ENCODE measurements around the gene COMTD1.
"Not testable (repeated sequence)": the region's sequence is repeated elsewhere in the genome, so short reads cannot be mapped to it uniquely, and the experiment has no call there.

The COMTD1 gene

GRCh38 chr10:75223507-75223906 is 12.2 kb downstream of the COMTD1 start:
- DNase-seq (ENCODE audit: low spot score), result peak; percentile 52

DNA sequence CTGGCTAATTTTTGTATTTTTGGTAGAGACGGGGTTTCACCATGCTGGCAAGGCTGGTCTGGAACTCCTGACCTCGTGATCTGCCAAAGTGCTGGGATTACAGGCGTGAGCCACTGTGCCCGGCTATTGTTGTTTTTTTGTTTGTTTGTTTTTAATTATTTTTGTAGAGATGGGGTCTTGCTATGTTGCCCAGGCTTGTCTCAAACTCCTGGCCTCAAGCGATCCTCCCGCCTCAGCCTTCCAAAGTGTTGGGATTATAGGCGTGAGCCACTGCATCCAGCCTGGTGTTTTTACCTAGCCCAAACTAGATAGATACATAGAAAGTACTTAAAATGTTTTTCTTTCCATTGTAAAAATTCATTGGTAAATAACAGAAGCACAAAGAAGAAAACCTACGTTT is 14.3 kb downstream of the COMTD1 start:
- not testable (repeated sequence) for DNase-seq (ENCODE audit: low spot score)

DNA sequence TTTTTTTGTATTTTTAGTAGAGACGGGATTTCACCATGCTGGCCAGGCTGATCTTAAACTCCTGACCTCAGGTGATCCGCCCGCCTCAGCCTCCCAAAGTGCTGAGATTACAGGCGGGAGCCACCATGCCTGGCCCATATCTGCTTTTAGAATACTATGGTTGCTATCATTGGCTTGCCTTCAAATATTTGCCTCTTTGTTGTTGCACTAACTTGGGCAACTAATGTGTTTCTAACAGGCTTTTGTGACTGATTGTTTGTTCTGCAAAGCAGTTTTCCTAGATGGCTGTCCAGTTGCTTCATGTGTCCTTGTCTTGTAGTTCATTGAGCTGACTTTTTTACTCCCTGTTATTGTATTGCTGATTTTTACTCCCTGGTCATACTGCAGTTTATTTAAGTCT is 15.5 kb downstream of the COMTD1 start:
- no peak for DNase-seq (ENCODE audit: low spot score)

- DNase-seq (ENCODE audit: low spot score), result no peak
Measured at GRCh38 chr10:75212343-75212742, 23.4 kb downstream of the COMTD1 start.

GRCh38 chr10:75211007-75211691 is 24.6 kb downstream of the COMTD1 start:
- peak; percentile 44 for DNase-seq (ENCODE audit: low spot score)

GRCh38 chr10:75210282-75211006 is 25.3 kb downstream of the COMTD1 start, which contains the start of gene VDAC2:
TSS of gene VDAC2 (plus strand) at chr10:75210796. CDS start at chr10:75211159, 363 bp downstream.
- DNase-seq (ENCODE audit: low spot score), result peak; percentile 95

DNA sequence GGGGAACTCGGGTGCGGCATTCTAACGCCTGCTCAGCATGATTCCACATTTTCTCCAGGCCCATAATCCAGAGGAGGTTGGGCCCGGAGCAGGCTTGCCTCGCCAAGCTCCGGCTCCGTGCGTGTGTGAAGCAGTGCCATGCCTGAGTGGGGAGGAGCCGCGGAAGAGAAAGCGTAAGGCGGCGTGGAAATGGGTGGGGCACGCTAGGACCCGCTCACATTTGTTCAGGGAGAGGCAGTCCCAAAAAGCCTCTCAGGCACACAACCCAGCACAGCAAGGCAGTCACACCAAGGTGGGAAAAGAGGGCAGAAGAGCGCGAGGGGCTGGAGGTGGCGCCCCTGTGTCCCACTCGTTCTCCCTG is 25.9 kb downstream of the COMTD1 start:
- peak; percentile 58 for DNase-seq (ENCODE audit: low spot score)

- no peak for DNase-seq (ENCODE audit: low spot score)
Measured at GRCh38 chr10:75209086-75209920, 26.5 kb downstream of the COMTD1 start.

GRCh38 chr10:75208181-75208580 is 27.6 kb downstream of the COMTD1 start:
- DNase-seq (ENCODE audit: low spot score), result no peak

DNA sequence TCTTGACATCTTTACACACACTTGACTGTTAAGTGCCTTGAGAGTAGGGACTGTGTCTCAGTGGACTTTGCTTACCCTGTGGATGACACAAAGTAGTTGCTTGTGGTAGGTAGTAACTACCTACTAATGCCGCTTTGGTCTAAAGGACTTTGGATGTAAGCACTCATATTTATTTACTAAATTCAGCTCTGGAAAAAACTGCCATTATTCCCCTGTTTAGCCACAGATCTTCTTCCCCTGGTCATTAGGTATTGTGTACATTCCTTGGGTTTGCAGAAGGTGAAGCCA is 28.0 kb downstream of the COMTD1 start:
- no peak for DNase-seq (ENCODE audit: low spot score)

GRCh38 chr10:75207079-75207856 is 28.5 kb downstream of the COMTD1 start:
- no peak for DNase-seq (ENCODE audit: low spot score)

GRCh38 chr10:75206638-75207037 is 29.1 kb downstream of the COMTD1 start:
- DNase-seq (ENCODE audit: low spot score), result not testable (repeated sequence)

DNA sequence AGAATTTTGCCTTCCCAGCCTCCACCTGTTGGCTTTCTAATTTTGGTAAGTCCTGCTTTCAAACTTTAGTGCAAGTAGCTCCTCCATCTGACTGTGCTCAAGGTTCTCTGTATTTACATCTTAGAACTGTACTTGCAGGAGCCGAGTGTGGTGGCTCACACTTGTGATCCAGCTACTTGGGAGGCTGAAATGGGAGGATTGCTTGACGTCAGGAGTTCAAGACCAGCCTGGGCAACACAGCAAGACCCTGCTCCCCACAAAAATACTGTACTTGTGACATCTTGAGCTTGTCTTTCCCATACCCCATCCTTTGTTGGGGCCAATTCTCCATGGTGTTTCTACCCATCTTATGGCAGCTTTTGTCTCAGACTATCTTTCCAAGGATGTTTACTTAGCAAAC is 29.8 kb downstream of the COMTD1 start:
- no peak for DNase-seq (ENCODE audit: low spot score)

DNA sequence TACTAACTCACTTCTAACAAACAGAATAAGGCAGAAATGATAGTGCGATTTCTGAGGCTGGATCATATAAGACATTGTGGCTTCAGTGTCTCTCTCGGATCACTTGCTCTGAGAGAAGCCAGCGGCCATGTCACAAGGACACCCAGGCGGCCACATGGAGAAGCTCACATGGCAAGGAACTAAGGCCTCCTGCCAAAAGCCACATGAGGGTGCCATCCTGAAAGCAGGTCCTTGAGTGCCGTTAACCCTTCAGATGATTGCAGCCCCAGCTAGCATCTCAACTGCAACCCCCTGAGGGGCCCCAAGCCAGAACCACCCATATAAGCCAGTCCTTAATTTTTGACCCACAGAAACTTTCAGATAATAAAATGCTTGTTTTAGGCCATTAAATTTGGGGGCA is 32.0 kb downstream of the COMTD1 start:
- no peak for DNase-seq (ENCODE audit: low spot score)

- not testable (repeated sequence) for DNase-seq (ENCODE audit: low spot score)
Measured at GRCh38 chr10:75203046-75203620, 32.6 kb downstream of the COMTD1 start.

DNA sequence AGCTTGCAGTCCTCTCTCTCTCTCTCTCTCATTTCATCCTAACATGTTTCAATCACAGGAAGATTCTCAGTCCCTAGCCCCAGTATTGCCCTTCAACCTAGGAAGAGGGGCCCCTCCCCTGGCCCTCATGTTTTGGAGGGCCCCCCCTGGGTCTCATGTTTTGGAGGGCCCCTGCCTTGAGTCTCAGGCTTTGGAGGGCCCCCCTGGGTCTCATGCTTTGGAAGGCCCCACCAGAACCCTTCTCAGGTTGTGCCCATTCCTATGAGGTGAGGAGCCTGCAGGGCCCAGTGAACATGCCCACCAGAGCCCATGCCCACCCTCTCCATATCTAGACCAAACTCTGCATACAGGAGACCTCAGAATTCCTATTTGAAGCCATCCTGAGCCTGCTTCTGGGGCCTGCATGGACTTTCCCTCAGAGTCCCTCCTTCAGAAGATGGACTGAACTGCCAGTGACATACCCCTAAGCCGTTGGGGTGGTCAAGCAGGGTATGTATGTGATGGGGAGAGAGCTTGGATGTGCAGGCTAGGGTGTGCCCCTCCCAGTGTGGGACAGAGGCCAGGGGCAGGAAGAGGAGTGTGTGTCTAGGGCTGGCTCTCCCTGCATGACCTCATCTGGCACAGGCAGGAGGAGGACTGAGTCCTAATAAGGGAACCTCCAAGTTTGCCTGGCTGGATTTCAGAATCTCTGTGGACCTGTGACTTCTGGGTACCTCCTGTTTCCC is 33.3 kb downstream of the COMTD1 start:
- peak; percentile 38 for DNase-seq (ENCODE audit: low spot score)

- no peak for DNase-seq (ENCODE audit: low spot score)
Measured at GRCh38 chr10:75201793-75202307, 33.9 kb downstream of the COMTD1 start.

GRCh38 chr10:75199949-75200348 is 35.8 kb downstream of the COMTD1 start:
- DNase-seq (ENCODE audit: low spot score), result not testable (repeated sequence)

GRCh38 chr10:75197906-75198305 is 37.9 kb downstream of the COMTD1 start:
- no peak for DNase-seq (ENCODE audit: low spot score)

DNA sequence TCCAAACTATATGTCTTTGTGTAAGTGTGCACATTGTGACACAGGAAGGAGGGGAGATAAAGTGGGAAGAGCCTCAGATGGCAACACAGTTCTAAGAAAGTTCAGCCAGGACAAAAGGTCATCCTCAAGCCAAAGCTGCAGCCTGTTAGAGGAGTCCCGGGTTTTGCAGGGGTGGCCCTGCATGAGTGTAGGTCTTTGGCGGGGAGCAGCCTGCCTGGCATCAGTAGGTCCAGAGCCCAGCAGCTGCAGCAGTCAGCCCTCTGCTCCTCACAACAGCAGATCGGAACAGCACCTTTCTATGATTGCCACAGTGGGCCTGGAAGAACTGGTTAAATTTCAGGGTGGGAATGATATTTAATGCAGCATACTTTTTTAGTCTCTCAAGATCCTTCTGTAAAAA is 38.7 kb downstream of the COMTD1 start:
- DNase-seq (ENCODE audit: low spot score), result no peak
